Caco-2 (cell line): ENCODE measurements around the gene EMD. TPM values are rescaled to one million over a fixed set of nuclear protein-coding genes. Genes with fewer than 3 reads are reported as not detected.
"Not testable (repeated sequence)": the region's sequence is repeated elsewhere in the genome, so short reads cannot be mapped to it uniquely, and the experiment has no call there.

Experiments
- BruUV-seq: library from RNA; stranded (reverse); fragments of 400-500 nt; replicated peaks from 2 replicates; lab custom pipeline; 2021; lab: Mats Ljungman, UMichigan
- CTCF ChIA-PET: fragments of 300-600 bp; sonication (Branson Sonifier 250); formaldehyde crosslinking; loops from one replicate; lab custom pipeline; 2022; ENCODE audit warnings: antibody characterized with exemption; lab: Charles Lee
- POLR2A ChIA-PET: fragments of 300-600 bp; sonication (Branson Sonifier 250); formaldehyde crosslinking; loops from one replicate; lab custom pipeline; 2022; ENCODE audit warnings: antibody characterized with exemption; lab: Charles Lee
- DNase-seq, 2 experiments: peaks; one replicate each; pipeline versions ENCODE4 v3.0.0 to v3.0.0-alpha.2; 2020 to 2022
- H3K27me3 ChIP-seq: replicated peaks from 2 replicates; pipeline ENCODE4 v1.6.0; 2011; ENCODE audit warnings: low read length; ENCODE audit not compliant: control insufficient read depth, insufficient read depth
- H3K36me3 ChIP-seq: 2 replicates; pipeline ENCODE4 v1.5.1; 2011; ENCODE audit warnings: low read length; ENCODE audit not compliant: control insufficient read depth, insufficient read depth
- H3K4me1 ChIP-seq: fragments of 250-450 bp; sonication (Bioruptor Pico); 2 replicates; pipeline ENCODE4 v1.5.1; 2020; ENCODE audit warnings: mild to moderate bottlenecking
- H3K4me3 ChIP-seq: 2 replicates; pipeline ENCODE4 v1.5.1; 2011; ENCODE audit warnings: low read depth, mild to moderate bottlenecking, control low read depth, low read length
- H3K9me3 ChIP-seq: fragments of 250-450 bp; sonication (Bioruptor Pico); 2 replicates; pipeline ENCODE4 v1.5.1; 2020; ENCODE audit warnings: mild to moderate bottlenecking, moderate library complexity
- H3K27ac Mint-ChIP-seq: one replicate; pipeline ENCODE4 v1.8.0; 2022; ENCODE audit warnings: mixed read lengths; ENCODE audit not compliant: unreplicated experiment
- H3K27me3 Mint-ChIP-seq: one replicate; pipeline ENCODE4 v1.8.0; 2022; ENCODE audit warnings: mixed read lengths; ENCODE audit not compliant: insufficient read depth, unreplicated experiment
- H3K36me3 Mint-ChIP-seq: one replicate; pipeline ENCODE4 v1.8.0; 2022; ENCODE audit warnings: mild to moderate bottlenecking, mixed read lengths; ENCODE audit not compliant: insufficient read depth, unreplicated experiment
- H3K4me1 Mint-ChIP-seq: one replicate; pipeline ENCODE4 v1.8.0; 2022; ENCODE audit warnings: low read depth, mixed read lengths; ENCODE audit not compliant: unreplicated experiment
- H3K4me3 Mint-ChIP-seq: one replicate; pipeline ENCODE4 v1.8.0; 2022; ENCODE audit warnings: mild to moderate bottlenecking, moderate library complexity, mixed read lengths; ENCODE audit not compliant: unreplicated experiment
- H3K9me3 Mint-ChIP-seq: one replicate; pipeline ENCODE4 v1.8.0; 2022; ENCODE audit warnings: mixed read lengths; ENCODE audit not compliant: unreplicated experiment
- intact Hi-C: fragments of 100-400 bp; cut with micrococcal nuclease; formaldehyde crosslinking; loops from one replicate; pipeline ENCODE4 v1.10.0; 2022; ENCODE audit not compliant: unreplicated experiment
- total RNA-seq: library from RNA; stranded (reverse); gene quantifications from 2 replicates; pipeline ENCODE4 v1.2.3, GENCODE V29; 2022
- TF ChIP-seq, protein P1 (sequence below), 2 experiments: fragments of 200-600 bp in 1 of 2; IDR thresholded peaks; 1 replicate in 1 of 2; 2 replicates in 1 of 2; pipeline versions ENCODE4 v1.5.1 to v1.8.0; 2011 to 2022; ENCODE audit warnings: antibody characterized with exemption in 1 of 2, control low read depth in 1 of 2, inconsistent platforms in 1 of 2, low read depth in 1 of 2, low read length in 1 of 2, mild to moderate bottlenecking in 1 of 2, moderate library complexity in 1 of 2; ENCODE audit not compliant: insufficient read depth in 1 of 2, severe bottlenecking in 1 of 2, unreplicated experiment in 1 of 2

EMD gene
- total RNA-seq, 1 experiment from 2014 or later: 70.1 TPM

- peak overlapping the region; percentile 76 for H3K4me3 ChIP-seq
- BruUV-seq: TSS peak; percentile 80
- DNase-seq: peak; percentile 80 to 82
- H3K4me3 Mint-ChIP-seq: peak overlapping the region; percentile 97
- H3K4me1 ChIP-seq: peaks cover 21% of the 10 kb centered on the region
- ChIA-PET POLR2A (interaction anchor here (1.1 to 1.3 kb wide), 4 partner anchors 20 to 91 kb away, joined by 4 to 8 read pairs (median 6); partner anchors contain the start of genes EMD and SLC10A3), CTCF (interaction anchor here (0.8 kb wide), 2 partner anchors 13 to 26 kb away, joined by 3 read pairs; no protein-coding TSS in a partner anchor)
- H3K4me1 Mint-ChIP-seq: peaks cover 8% of the 10 kb centered on the region
- no peaks in the 10 kb centered on the region for H3K9me3 Mint-ChIP-seq
- peaks cover 5% of the 10 kb centered on the region for H3K36me3 ChIP-seq
- TF ChIP-seq, protein P1, sequence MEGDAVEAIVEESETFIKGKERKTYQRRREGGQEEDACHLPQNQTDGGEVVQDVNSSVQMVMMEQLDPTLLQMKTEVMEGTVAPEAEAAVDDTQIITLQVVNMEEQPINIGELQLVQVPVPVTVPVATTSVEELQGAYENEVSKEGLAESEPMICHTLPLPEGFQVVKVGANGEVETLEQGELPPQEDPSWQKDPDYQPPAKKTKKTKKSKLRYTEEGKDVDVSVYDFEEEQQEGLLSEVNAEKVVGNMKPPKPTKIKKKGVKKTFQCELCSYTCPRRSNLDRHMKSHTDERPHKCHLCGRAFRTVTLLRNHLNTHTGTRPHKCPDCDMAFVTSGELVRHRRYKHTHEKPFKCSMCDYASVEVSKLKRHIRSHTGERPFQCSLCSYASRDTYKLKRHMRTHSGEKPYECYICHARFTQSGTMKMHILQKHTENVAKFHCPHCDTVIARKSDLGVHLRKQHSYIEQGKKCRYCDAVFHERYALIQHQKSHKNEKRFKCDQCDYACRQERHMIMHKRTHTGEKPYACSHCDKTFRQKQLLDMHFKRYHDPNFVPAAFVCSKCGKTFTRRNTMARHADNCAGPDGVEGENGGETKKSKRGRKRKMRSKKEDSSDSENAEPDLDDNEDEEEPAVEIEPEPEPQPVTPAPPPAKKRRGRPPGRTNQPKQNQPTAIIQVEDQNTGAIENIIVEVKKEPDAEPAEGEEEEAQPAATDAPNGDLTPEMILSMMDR (IDR thresholded peaks at IDR 0.05; ENCODE audit: insufficient read depth in 1 of 2, low read depth in 1 of 2, low read length in 1 of 2, severe bottlenecking in 1 of 2, unreplicated experiment in 1 of 2): peak; percentile 61 to 69
- no peaks in the 10 kb centered on the region for H3K27me3 ChIP-seq
- peak overlapping the region; percentile 100 for H3K27ac Mint-ChIP-seq
- intact Hi-C loops: no loop called here
- peaks cover 63% of the 10 kb centered on the region for H3K36me3 Mint-ChIP-seq
- no peaks in the 10 kb centered on the region for H3K9me3 ChIP-seq
- H3K27me3 Mint-ChIP-seq: no peaks in the 10 kb centered on the region
Observed at GRCh38 chrX:154398668-154399526, 19.8 kb downstream of the EMD start.

GRCh38 chrX:154399527-154400368 lies 20.7 kb downstream of the EMD start:
- POLR2A ChIA-PET: no interaction called here
- Mint-ChIP-seq H3K27me3 (no peaks in the 10 kb centered on the region), H3K4me1 (peaks cover 8% of the 10 kb centered on the region), H3K4me3 (peak overlapping the region; percentile 97), H3K36me3 (peaks cover 63% of the 10 kb centered on the region), H3K27ac (peak overlapping the region; percentile 100), H3K9me3 (no peaks in the 10 kb centered on the region)
- BruUV-seq: no TSS peak
- no peak for DNase-seq
- Histone ChIP-seq H3K36me3 (peaks cover 5% of the 10 kb centered on the region), H3K9me3 (no peaks in the 10 kb centered on the region), H3K27me3 (no peaks in the 10 kb centered on the region), H3K4me3 (peak overlapping the region; percentile 76), H3K4me1 (peaks cover 21% of the 10 kb centered on the region)
- TF ChIP-seq, protein P1 (IDR thresholded peaks at IDR 0.05; ENCODE audit: insufficient read depth in 1 of 2, low read depth in 1 of 2, low read length in 1 of 2, severe bottlenecking in 1 of 2, unreplicated experiment in 1 of 2): no peak
- intact Hi-C loops: no loop called here
- CTCF ChIA-PET: no interaction called here

DNA sequence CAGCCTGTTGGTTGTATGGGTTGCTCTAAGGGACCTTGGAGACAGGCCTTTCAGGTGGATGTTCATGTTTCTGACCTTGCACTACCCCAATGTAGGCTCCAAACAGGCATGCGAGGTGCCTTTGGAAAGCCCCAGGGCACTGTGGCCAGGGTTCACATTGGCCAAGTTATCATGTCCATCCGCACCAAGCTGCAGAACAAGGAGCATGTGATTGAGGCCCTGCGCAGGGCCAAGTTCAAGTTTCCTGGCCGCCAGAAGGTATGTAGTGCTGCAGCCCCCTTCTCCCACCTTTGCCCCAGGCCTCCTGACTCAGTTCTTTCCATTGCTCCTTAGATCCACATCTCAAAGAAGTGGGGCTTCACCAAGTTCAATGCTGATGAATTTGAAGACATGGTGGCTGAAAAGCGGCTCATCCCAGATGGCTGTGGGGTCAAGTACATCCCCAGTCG lies 21.3 kb downstream of the EMD start:
- H3K27me3 ChIP-seq, CTCF ChIA-PET, H3K9me3 Mint-ChIP-seq, H3K4me3 ChIP-seq, POLR2A ChIA-PET, intact Hi-C loops, BruUV-seq, H3K4me1 Mint-ChIP-seq, H3K36me3 ChIP-seq, H3K27me3 Mint-ChIP-seq, DNase-seq, H3K9me3 ChIP-seq: not testable (repeated sequence)
- H3K4me1 ChIP-seq: peaks cover 21% of the 10 kb centered on the region
- peaks cover 63% of the 10 kb centered on the region for H3K36me3 Mint-ChIP-seq
- peak overlapping the region; percentile 90 for H3K27ac Mint-ChIP-seq
- H3K4me3 Mint-ChIP-seq: peak overlapping the region; percentile 97
